Mucosa of stomach (tissue), 1 donor: ENCODE results near the gene BAHCC1.
"Not testable (repeated sequence)": the region's sequence is repeated elsewhere in the genome, so short reads cannot be mapped to it uniquely, and the experiment has no call there.

ENCODE experiments used
- H3K27me3 ChIP-seq: one replicate; pipeline ENCODE4 v1.7.0; 2013; ENCODE audit warnings: mild to moderate bottlenecking, low read length; ENCODE audit not compliant: control insufficient read depth, insufficient read depth
- H3K36me3 ChIP-seq: one replicate; pipeline ENCODE4 v1.7.0; 2013; ENCODE audit warnings: low read length; ENCODE audit not compliant: control insufficient read depth, insufficient read depth
- H3K4me1 ChIP-seq: one replicate; pipeline ENCODE4 v1.7.0; 2013; ENCODE audit warnings: mild to moderate bottlenecking, low read length; ENCODE audit not compliant: control insufficient read depth, insufficient read depth
- H3K4me3 ChIP-seq: one replicate; pipeline ENCODE4 v1.7.0; 2013; ENCODE audit warnings: low read length
- H3K9ac ChIP-seq: one replicate; pipeline ENCODE4 v1.7.0; 2013; ENCODE audit warnings: mild to moderate bottlenecking, low read length, moderate library complexity
- H3K9me3 ChIP-seq: one replicate; pipeline ENCODE4 v1.7.0; 2013; ENCODE audit warnings: mild to moderate bottlenecking, low read length, moderate library complexity; ENCODE audit not compliant: control insufficient read depth
- donor health status: Pancreatic carcinoma.

BAHCC1 gene

GRCh38 chr17:81425041-81425440 is 29.8 kb downstream of the BAHCC1 start:
- H3K9me3 ChIP-seq, H3K4me3 ChIP-seq, H3K9ac ChIP-seq, H3K36me3 ChIP-seq: not testable (repeated sequence)
- peaks cover 24% of the 10 kb centered on the region for H3K27me3 ChIP-seq
- H3K4me1 ChIP-seq = peaks cover 63% of the 10 kb centered on the region

GRCh38 chr17:81425716-81426392 is 30.6 kb downstream of the BAHCC1 start:
- H3K9ac ChIP-seq, H3K9me3 ChIP-seq, H3K36me3 ChIP-seq, H3K4me3 ChIP-seq: not testable (repeated sequence)
- H3K4me1 ChIP-seq = peaks cover 61% of the 10 kb centered on the region
- peaks cover 26% of the 10 kb centered on the region for H3K27me3 ChIP-seq

- H3K4me1 ChIP-seq = peaks cover 59% of the 10 kb centered on the region
- H3K27me3 ChIP-seq = peaks cover 26% of the 10 kb centered on the region
- no peak overlapping the region for H3K9ac ChIP-seq
- H3K9me3 ChIP-seq = no peaks in the 10 kb centered on the region
- no peak overlapping the region for H3K4me3 ChIP-seq
- H3K36me3 ChIP-seq = no peaks in the 10 kb centered on the region
These were observed 31.3 kb downstream of the BAHCC1 start for GRCh38 chr17:81426393-81427172.

GRCh38 chr17:81427173-81428120 is 32.2 kb downstream of the BAHCC1 start:
- Histone ChIP-seq H3K9ac (peak overlapping the region; percentile 22), H3K4me1 (peaks cover 53% of the 10 kb centered on the region), H3K9me3 (no peaks in the 10 kb centered on the region), H3K36me3 (no peaks in the 10 kb centered on the region), H3K27me3 (peaks cover 26% of the 10 kb centered on the region), H3K4me3 (no peak overlapping the region)

GRCh38 chr17:81428121-81428515 is 32.9 kb downstream of the BAHCC1 start:
- no peaks in the 10 kb centered on the region for H3K36me3 ChIP-seq
- H3K4me3 ChIP-seq = no peak overlapping the region
- peaks cover 26% of the 10 kb centered on the region for H3K27me3 ChIP-seq
- H3K9me3 ChIP-seq = no peaks in the 10 kb centered on the region
- H3K9ac ChIP-seq = peak overlapping the region; percentile 22
- H3K4me1 ChIP-seq = peaks cover 46% of the 10 kb centered on the region

GRCh38 chr17:81428516-81428915 is 33.3 kb downstream of the BAHCC1 start:
- Histone ChIP-seq H3K27me3 (peaks cover 26% of the 10 kb centered on the region), H3K9ac (no peak overlapping the region), H3K9me3 (no peaks in the 10 kb centered on the region), H3K4me1 (peaks cover 43% of the 10 kb centered on the region), H3K36me3 (no peaks in the 10 kb centered on the region), H3K4me3 (no peak overlapping the region)

GRCh38 chr17:81428948-81429774 is 33.9 kb downstream of the BAHCC1 start:
- Histone ChIP-seq H3K9ac (no peak overlapping the region), H3K27me3 (peaks cover 26% of the 10 kb centered on the region), H3K36me3 (no peaks in the 10 kb centered on the region), H3K4me3 (no peak overlapping the region), H3K9me3 (no peaks in the 10 kb centered on the region), H3K4me1 (peaks cover 40% of the 10 kb centered on the region)

GRCh38 chr17:81429821-81430551 is 34.7 kb downstream of the BAHCC1 start:
- H3K27me3 ChIP-seq = peaks cover 26% of the 10 kb centered on the region
- H3K4me1 ChIP-seq = peaks cover 40% of the 10 kb centered on the region
- no peaks in the 10 kb centered on the region for H3K9me3 ChIP-seq
- no peaks in the 10 kb centered on the region for H3K36me3 ChIP-seq
- H3K4me3 ChIP-seq = no peak overlapping the region
- no peak overlapping the region for H3K9ac ChIP-seq

GRCh38 chr17:81431545-81432482 is 36.6 kb downstream of the BAHCC1 start:
- no peak overlapping the region for H3K4me3 ChIP-seq
- H3K36me3 ChIP-seq = no peaks in the 10 kb centered on the region
- H3K9ac ChIP-seq = no peak overlapping the region
- H3K4me1 ChIP-seq = peaks cover 38% of the 10 kb centered on the region
- H3K27me3 ChIP-seq = peaks cover 24% of the 10 kb centered on the region
- no peaks in the 10 kb centered on the region for H3K9me3 ChIP-seq

- Histone ChIP-seq H3K36me3 (no peaks in the 10 kb centered on the region), H3K9ac (no peak overlapping the region), H3K9me3 (no peaks in the 10 kb centered on the region), H3K4me3 (no peak overlapping the region), H3K4me1 (peaks cover 34% of the 10 kb centered on the region), H3K27me3 (peaks cover 17% of the 10 kb centered on the region)
These were observed 37.7 kb downstream of the BAHCC1 start for GRCh38 chr17:81432941-81433340.
